HTERT RPE-1 (cell line): ENCODE results near the gene CDC45.

Experiments
- in situ Hi-C: fragments of 300-500 bp; cut with MboI; formaldehyde crosslinking; loops from 4 replicates; pipeline ENCODE4 v1.14.3; 2020; ENCODE audit warnings: low sequenced_read_pairs

The CDC45 gene

DNA sequence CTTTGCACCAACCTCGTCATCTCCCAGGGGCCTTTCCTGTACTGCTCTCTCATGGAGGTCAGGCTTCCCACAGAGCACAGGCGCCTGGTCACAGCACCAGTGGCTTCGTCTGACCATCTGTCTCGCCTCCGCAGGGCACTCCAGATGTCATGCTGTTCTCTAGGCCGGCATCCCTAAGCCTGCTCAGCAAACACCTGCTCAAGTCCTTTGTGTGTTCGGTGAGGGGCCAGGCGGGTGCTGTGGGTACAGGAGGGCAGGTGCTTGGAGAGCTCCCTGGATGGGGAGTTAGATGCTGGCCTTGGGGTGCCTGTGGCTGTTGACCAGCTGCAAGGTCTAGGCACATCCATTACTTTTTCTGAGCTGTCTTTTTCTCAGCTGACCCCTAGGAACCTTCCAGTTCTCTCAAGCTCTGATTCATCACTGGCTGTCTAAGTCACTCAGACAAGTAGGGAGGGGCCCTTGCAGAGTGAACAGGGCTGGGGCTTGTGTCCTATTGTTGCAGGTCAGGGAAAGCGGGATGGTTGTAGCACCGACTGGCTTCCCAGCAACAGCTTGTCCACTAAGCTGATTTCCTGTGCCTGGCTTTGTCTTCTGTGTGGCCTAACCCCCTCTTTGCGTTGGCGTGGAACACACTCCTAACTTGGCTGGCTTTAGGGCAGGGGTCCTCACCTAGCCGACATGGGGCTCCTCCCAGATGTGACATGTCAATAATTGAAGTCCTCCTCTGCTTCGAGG is 35.3 kb downstream of the CDC45 start:
- in situ Hi-C loops: no loop called here

GRCh38 chr22:19515654-19516377 is 36.1 kb downstream of the CDC45 start:
- in situ Hi-C loops: no loop called here

GRCh38 chr22:19516378-19517170 is 36.9 kb downstream of the CDC45 start:
- in situ Hi-C loops: no loop called here

DNA sequence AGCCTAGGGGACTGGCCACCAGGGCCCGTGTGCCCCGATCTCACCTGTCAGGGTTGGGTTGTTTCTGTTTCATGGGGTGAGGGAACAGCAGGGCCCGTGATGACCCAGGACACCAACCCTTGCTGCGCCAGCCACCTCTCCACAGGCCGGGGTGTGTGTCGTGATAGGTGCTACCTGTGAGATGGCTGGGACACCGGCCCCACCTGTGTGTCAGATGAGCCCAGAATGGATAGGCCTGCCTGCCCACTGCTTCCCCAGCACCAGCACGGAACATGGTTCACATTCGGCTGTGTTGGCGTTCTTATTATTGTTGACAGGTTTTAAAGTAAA is 37.4 kb downstream of the CDC45 start:
- in situ Hi-C loops: no loop called here

DNA sequence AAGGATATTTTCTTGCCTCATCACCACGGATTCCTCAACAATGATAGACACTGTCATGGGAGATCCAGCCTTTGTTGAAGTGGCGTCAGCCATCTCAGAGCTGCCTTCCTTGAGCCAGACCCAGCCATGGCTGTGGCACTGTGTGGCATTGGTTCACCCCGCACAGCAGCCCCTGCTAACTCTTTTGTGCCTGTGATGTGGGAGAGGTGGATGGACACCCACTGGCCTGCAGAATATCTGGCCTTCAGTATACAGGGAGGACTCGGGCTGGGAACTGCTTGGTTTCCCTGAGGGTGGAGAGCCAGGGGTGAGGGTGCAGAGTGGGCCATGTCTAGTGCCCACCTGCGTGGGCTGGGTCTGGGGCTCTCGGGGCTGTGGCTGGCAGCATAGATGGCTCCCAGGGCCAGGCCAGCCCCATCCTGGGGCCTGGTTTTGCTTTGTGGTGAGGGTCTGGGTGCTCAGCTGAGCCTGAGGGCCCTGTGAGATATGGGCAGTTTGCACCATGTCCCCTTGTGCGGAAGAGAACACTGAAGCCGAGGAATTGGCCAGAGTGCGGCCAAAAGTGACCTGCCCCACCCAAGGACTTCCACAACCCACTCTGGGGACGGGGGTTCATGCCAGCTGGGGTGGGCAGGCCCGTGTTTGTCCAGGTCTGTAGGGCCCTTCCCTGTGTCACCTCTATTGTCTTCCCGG is 38.3 kb downstream of the CDC45 start:
- in situ Hi-C loops: no loop called here

DNA sequence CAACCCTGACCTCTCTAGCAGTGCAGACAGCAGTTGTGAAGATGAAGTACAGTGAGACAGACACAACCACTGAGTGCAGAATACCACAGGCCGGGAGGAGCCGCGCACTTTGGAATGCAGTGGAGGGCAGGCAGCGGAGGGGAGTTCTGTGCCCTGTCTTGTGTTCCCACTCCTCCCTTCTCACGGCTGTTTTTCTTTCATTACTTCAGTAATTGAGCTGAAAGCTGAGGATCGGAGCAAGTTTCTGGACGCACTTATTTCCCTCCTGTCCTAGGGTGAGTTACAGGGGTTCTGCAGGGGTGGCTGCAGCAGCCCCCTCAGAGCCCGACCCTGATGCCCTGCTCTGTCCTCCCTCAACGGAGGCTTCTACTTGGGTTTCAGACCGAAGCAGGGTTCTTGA is 38.9 kb downstream of the CDC45 start:
- in situ Hi-C loops: no loop called here

DNA sequence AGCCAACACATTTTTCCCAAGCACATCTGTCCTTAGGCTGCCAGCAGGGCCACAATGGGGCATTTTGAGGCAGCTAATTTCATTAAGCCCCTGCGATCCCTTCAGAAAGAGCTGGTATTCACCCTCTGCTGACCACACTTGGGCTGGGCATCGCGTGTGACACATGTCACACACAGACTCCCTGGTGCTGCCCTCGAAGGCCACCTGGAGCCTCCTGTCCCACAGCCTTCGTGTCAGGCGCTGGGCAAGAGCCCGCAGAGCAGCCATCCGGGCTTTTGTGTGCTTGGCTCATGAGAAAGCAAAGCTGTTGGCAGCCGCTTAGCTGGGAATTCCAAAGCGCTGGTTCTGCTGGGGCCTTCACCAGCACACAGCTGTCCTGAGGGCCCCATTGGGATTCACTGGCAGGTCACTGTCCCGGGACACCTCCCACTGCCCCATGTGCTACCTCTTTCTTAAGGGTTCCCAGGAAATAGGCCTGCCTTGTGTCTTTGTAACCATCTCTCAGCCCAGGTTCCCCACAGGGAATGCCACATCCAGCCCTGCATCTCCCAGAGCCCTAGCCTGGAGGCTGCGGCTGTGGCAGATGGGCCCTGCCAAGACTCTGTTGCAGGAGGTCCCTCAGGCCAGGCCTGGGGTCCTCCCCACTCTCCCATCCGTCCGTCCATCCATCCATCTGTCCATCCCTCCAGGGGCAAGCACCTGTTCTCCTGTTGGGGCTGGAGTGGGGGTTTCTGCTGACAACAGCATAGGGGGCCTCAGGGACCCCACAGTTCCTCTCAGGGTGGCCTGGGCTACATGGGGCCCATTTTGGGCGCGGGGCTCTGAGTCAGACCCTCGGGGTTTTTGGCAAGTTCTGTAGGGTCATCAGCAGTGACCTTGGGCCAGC is 39.6 kb downstream of the CDC45 start:
- in situ Hi-C loops: no loop called here

GRCh38 chr22:19520007-19520406 is 40.3 kb downstream of the CDC45 start:
- in situ Hi-C loops: no loop called here

GRCh38 chr22:19520566-19521305 is 41.0 kb downstream of the CDC45 start:
- in situ Hi-C loops: no loop called here

GRCh38 chr22:19522190-19522880 is 42.6 kb downstream of the CDC45 start:
- in situ Hi-C loops: no loop called here

DNA sequence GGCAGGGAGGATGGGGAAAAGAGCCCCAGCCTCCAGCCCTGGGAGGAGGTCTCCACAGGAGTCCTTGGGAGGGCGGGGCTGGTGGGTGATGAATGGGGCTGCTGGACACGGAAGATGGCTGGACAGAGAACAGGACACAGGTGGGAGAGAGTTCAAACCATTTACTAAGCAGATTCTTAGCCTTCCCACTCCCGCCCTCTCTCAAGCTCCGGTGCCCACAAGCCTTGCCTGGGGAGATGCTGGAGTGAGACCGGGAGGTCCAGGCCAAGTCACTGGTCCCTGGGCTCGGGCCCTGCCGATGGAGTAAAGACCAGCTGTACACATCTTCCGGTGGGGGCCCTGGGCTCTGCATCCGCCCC is 43.1 kb downstream of the CDC45 start:
- in situ Hi-C loops: no loop called here

GRCh38 chr22:19523240-19524169 is 43.8 kb downstream of the CDC45 start:
- in situ Hi-C loops: no loop called here

DNA sequence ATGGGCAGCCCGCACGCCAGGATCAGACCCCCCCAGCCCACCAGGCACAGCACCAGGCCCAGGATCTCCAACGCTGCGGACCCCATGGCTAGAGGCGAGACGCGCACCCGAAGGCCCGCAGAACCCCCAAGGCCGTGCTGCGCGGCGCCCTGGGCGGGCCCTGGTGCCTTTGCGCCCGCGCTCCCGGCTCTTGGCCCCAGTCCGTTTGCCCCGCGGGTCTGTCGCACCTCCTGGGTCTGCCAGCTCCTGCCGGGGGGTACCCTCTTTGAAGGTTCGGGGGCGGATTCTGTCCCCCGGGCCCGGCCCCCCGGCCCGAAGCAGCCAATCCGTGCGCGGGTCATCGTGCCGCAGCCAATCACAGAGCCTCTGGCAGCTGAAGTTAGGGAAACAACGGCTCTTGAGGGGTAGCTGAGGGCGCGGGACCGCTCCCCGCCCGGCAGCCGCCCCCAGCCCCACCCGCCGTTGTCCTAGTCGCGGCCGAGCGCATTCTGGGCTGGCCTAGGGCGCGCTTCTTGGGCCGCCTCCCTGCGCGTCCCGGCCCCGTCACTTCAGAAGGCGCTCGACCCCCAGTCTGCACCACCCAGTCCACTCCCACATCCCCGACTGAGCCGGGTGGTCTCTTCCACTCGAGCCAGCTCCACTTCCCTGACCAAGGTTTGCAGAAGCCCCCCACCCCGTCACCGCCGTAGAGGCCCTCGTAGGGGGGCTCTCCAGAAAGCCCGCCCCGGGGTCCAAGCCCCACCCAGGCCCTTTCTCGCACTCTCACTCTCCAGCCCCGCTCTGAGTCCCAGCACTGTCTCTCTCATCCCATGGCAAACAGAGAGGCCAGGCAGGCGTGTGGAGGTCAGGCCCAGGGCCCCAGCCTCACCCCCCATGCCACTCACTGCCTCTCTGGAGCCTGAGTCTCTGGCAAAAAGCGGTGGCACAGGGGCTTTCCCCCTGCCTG is 44.7 kb downstream of the CDC45 start, which contains the start of gene CLDN5:
Gene CLDN5 (minus strand): TSS at position 241 of the 946 bp plus-strand sequence. CDS start 155 bp downstream, at position 86.
- in situ Hi-C loops: no loop called here

GRCh38 chr22:19525116-19525660 is 45.5 kb downstream of the CDC45 start:
- in situ Hi-C loops: no loop called here

DNA sequence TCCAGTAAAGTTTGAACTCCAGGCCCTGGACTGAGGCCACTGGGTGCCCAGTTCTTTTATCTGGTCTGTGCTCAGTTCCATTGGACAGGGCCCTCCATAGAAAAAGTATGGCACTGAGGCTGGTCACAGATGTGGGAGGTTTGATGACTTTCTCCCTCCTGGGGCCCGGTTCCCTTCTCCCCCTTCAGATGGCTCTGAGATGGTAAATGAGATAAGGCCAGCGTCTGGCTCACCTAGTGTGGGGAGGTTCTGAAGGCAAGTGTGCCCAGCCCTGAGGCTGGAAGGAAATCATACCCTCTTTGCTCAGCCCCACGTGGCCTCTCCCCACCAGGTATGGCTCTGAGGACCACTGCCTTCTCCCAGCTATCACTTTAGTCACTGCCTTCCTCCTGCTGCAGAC is 45.9 kb downstream of the CDC45 start:
- in situ Hi-C loops: no loop called here

GRCh38 chr22:19526076-19526701 is 46.5 kb downstream of the CDC45 start:
- in situ Hi-C loops: no loop called here
